Measurements from ENCODE around the gene CNST. TPM values are rescaled to one million over a fixed set of nuclear protein-coding genes. Genes with fewer than 3 reads are reported as not detected.
A peak's percentile ranks its signal among the peaks of the same experiment; 100 is the strongest.

The CNST gene
- total RNA-seq, 4 donors from 2014 or later, result 41.6 to 81.9 (median 65.6) TPM

GRCh38 chr1:246698466-246699094 lies 132.3 kb downstream of the CNST start:
- 70 to 79% methylated on average over 2 to 7 of the region's 8 CpGs for WGBS, 2 donors (ENCODE audit: low coverage in 1 of 2)
- ATAC-seq, result no peak
- Histone ChIP-seq H3K4me3 (peak overlapping the region in 1 of 2 donors; percentile 41), H3K36me3 (no peaks in the 10 kb centered on the region), H3K27ac (peak overlapping the region in 3 of 4 donors; percentile 33 to 53 (median 50)), H3K4me1 (peaks cover 0 to 25% (median 0%) of the 10 kb centered on the region in 3 donors), H3K27me3 (no peaks in the 10 kb centered on the region), H3K9me3 (no peaks in the 10 kb centered on the region)
- TF ChIP-seq POLR2AphosphoS5 (IDR thresholded peaks at IDR 0.05) (no peak), EP300 (IDR thresholded peaks at IDR 0.05) (no peak), POLR2A (IDR thresholded peaks at IDR 0.05) (no peak), CTCF (IDR thresholded peaks at IDR 0.05) (no peak)

DNA sequence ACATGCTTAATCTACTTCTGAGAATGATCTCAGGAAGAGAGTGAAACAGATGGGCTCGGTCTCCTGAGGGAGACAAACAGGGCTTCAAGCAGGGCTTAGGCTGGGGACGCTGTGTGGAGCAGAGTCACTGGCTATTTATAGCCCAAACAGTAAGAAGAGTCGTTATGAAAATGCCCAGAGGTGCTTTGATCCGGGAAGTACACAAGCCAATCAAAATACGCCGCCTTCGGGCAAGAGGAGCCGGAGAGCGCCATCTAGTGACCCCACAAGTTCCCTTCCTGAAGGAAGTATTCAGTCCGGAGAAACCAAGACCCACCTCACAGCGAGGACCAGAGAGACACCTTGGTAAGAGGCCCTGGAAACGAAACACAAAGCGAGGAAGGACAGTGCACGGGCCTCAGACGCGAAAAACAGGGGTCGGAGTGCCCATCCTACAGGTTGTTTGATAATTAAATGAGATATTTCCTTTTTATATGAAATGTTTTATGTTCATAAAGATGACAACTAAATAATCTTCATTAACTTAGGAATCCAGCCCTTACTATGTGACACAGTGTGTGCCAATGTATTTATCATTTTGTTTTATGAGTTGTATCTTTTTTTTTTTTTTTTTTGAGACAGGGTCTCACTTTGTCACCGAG lies 133.0 kb downstream of the CNST start:
- WGBS, 2 donors (ENCODE audit: low coverage in 1 of 2), result 5 to 7% methylated on average over 15 to 18 of the region's 18 CpGs
- no peak for TF ChIP-seq EP300 (IDR thresholded peaks at IDR 0.05)
- TF ChIP-seq CTCF (IDR thresholded peaks at IDR 0.05), result peak; percentile 71 to 92 (median 78)
- TF ChIP-seq POLR2AphosphoS5 (IDR thresholded peaks at IDR 0.05), result peak; percentile 17
- TF ChIP-seq POLR2A (IDR thresholded peaks at IDR 0.05), result no peak
- H3K9me3 ChIP-seq, result no peaks in the 10 kb centered on the region
- H3K27me3 ChIP-seq, result no peaks in the 10 kb centered on the region
- ATAC-seq, result peak; percentile 95
- H3K4me1 ChIP-seq, result peaks cover 0 to 25% (median 0%) of the 10 kb centered on the region in 3 donors
- peak overlapping the region in 1 of 2 donors; percentile 41 for H3K4me3 ChIP-seq
- no peaks in the 10 kb centered on the region for H3K36me3 ChIP-seq
- peak overlapping the region in 3 of 4 donors; percentile 33 to 53 (median 50) for H3K27ac ChIP-seq

- TF ChIP-seq POLR2AphosphoS5 (IDR thresholded peaks at IDR 0.05) (no peak), POLR2A (IDR thresholded peaks at IDR 0.05) (no peak), EP300 (IDR thresholded peaks at IDR 0.05) (no peak), CTCF (IDR thresholded peaks at IDR 0.05) (no peak)
- H3K27ac ChIP-seq, result no peak overlapping the region
- H3K4me1 ChIP-seq, result peaks cover 0 to 12% (median 0%) of the 10 kb centered on the region in 3 donors
- H3K4me3 ChIP-seq, result no peak overlapping the region
- H3K27me3 ChIP-seq, result no peaks in the 10 kb centered on the region
- WGBS, 2 donors (ENCODE audit: low coverage in 1 of 2), result 33 to 35% methylated on average over 5 of the region's 8 CpGs
- no peaks in the 10 kb centered on the region for H3K9me3 ChIP-seq
- no peaks in the 10 kb centered on the region for H3K36me3 ChIP-seq
- ATAC-seq, result no peak
Measured at GRCh38 chr1:246703581-246703980, 137.3 kb downstream of the CNST start.

- WGBS, 2 donors (ENCODE audit: low coverage in 1 of 2), result 63 to 64% methylated on average over 3 of the region's 3 CpGs
- Histone ChIP-seq H3K4me3 (no peak overlapping the region), H3K36me3 (no peaks in the 10 kb centered on the region), H3K27me3 (no peaks in the 10 kb centered on the region), H3K9me3 (no peaks in the 10 kb centered on the region), H3K27ac (no peak overlapping the region), H3K4me1 (no peaks in the 10 kb centered on the region)
- ATAC-seq, result no peak
- TF ChIP-seq CTCF (IDR thresholded peaks at IDR 0.05) (no peak), EP300 (IDR thresholded peaks at IDR 0.05) (no peak), POLR2AphosphoS5 (IDR thresholded peaks at IDR 0.05) (no peak), POLR2A (IDR thresholded peaks at IDR 0.05) (no peak)
Measured at GRCh38 chr1:246705368-246705767, 139.1 kb downstream of the CNST start.

- Histone ChIP-seq H3K4me3 (no peak overlapping the region), H3K27ac (no peak overlapping the region), H3K9me3 (no peaks in the 10 kb centered on the region), H3K4me1 (no peaks in the 10 kb centered on the region), H3K36me3 (no peaks in the 10 kb centered on the region), H3K27me3 (no peaks in the 10 kb centered on the region)
- ATAC-seq, result no peak
- 91% methylated on average over 6 of the region's 6 CpGs for WGBS, 2 donors (ENCODE audit: low coverage in 1 of 2)
- TF ChIP-seq EP300 (IDR thresholded peaks at IDR 0.05) (no peak), POLR2A (IDR thresholded peaks at IDR 0.05) (no peak), CTCF (IDR thresholded peaks at IDR 0.05) (no peak), POLR2AphosphoS5 (IDR thresholded peaks at IDR 0.05) (no peak)
Measured at GRCh38 chr1:246708166-246708565, 141.9 kb downstream of the CNST start.

All from gastroesophageal sphincter (tissue), 4 donors.